ENCODE results near the gene THSD7A.

Gene THSD7A

DNA sequence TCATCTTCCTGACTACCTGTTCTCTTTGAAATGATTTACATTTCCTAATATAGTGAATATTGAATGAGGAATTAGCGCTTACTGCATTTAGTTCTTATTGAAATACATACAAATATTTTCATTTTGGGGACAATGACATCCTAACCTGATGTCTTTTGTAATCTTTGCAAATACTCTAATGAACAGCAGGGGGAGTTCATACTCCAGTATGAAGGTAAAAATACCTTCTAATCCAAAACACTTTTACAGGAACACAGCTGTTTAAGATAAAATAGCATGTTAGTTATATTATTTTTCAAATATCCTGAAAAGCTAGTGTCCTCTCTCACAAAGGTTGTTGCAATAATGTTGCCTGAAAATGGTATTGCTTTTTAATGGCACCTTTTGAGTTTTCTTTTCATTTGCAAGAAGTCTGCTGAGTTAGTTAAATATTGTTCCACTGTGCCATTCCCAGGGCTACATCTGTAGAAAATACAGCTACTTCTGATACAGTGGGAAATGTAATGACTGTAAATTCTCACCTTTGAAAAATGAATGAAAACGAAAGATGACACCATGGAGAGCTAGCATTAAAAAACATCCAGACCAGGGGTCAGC lies 458.4 kb downstream of the THSD7A start:
- DNase-seq: no peak

GRCh38 chr7:11369696-11370095 lies 462.3 kb downstream of the THSD7A start:
- DNase-seq: no peak

- no peak for DNase-seq
These were observed 465.9 kb downstream of the THSD7A start for GRCh38 chr7:11366118-11366517.

DNA sequence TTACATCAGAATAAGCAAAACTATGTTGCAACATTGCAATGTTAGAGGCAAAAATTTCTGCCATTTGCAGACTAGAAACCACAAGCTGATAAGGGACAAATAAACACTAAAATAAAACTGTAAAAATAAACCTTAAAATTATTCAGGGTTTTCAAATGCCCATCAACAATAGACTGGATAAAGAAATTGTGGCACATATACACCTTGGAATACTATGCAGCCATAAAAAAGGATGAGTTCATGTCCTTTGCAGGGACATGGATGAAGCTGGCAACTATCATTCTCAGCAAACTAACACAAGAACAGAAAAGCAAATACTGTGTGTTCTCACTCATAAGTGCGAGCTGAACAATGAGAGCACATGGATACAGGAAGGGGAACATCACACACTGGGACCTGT lies 473.4 kb downstream of the THSD7A start:
- DNase-seq: no peak

DNA sequence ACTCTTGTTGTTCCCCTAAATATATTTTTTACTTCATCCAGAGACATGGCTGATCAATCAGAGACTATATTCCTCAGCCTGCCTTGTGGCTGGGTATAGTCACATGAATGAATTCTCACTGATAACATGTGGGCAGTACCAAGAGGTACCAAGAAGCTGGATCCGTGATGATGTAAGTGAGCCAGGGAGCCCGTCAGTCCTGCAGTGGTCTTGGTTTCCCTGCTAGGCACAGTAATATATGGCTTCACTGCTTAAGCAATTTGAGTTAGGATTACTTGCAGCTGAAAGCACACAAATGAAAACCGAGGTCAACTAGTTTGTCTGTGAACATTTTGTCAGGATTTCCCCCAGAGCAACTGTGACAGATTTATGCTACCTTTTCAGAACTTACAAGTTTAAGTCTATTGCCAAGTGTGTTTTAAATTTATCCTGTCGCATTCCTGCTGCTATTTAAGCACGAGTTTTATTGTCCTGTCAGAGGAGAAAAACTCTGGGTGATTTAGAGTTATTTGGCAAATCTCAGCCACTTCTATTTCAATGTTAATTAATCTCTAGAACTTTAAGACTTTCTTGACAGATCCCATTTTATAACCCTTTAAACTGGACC lies 476.5 kb downstream of the THSD7A start:
- DNase-seq: no peak

- DNase-seq: no peak
These were observed 485.7 kb downstream of the THSD7A start for GRCh38 chr7:11346302-11346701.

DNA sequence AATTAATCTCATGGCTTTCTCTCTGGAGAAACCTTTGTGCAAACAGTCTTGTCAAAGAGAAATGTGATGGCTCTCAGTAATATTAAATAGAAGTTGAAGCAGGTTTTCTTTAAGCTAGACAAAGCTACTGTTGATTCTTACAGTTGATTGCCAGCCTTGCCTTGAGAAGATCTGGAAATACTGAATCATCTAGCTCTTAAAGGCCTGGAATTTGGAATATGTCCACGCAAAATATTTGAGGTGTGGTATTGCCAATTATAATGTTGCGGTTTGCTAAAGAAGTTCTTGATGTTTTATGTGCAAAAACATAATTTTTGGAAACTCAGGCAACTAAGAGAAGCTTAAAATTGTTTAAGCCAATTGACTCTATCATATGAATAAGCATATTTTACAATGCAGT lies 486.4 kb downstream of the THSD7A start:
- DNase-seq: no peak

DNA sequence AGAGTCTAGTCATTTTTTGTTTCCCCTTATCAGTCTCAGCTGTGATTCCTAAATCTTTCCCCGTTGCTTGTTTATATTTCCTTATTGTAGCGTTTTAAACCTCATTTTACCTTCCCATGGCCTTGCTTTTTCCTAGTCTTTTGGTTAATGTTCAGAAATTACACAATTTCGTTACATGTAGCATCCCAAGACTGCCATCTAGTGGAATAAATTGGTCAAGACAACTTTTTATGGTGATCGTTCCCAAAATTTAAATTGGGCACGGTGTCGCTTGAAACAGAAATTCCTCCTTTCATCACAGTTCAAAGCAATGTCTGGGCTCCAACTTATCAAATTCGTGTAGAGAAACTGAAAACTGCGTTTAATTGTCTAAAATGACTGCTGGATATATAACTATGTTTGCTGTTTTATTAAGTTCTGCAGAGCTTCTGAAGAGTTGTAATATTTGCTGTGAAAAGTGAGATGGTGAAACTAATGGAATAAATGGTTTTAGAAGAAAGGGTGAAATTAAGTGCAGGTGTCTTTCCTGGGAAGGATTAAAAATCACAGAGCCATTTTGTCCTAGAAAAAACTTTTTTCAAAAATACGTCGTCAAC lies 488.1 kb downstream of the THSD7A start:
- no peak for DNase-seq

- no peak for DNase-seq
These were observed 488.9 kb downstream of the THSD7A start for GRCh38 chr7:11343136-11343535.

GRCh38 chr7:11341285-11341944 lies 490.6 kb downstream of the THSD7A start:
- no peak for DNase-seq

DNA sequence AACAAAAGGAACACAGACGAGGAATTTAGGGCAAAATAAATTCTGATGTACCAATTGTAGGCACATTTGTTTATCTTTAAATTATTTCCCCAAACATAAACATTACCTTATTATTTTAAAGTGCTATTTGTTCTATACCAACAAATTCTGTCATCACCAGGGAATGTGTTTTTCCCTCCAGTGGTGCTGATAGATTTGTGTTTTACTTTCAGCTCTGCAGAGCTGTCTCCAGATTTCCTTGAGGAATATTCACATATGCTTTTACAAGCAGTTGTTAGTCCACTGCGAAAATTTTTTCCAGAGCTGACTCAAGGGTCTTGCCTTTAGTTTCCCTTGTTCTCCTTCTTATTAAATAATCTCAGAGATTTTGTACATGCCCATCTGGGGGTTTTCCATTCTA lies 495.6 kb downstream of the THSD7A start:
- no peak for DNase-seq

DNA sequence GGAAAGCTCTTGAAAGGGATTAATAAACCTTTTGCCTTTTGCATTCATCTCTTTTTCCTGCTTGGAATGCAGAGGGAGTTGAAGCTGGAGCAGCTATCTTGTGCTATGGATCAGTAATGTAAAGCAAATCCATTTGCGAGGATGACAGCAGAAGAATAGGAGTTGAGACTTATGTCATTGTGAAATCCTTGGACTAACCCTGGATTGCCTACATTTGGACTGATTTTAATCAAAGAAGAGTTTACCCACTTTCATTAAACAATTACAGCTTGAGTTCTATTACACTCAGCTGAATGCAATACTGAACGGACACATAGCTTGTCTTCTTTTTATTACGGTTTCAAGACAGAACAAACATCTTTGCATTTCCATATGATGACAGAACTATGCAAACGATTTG lies 496.1 kb downstream of the THSD7A start:
- DNase-seq: no peak

DNA sequence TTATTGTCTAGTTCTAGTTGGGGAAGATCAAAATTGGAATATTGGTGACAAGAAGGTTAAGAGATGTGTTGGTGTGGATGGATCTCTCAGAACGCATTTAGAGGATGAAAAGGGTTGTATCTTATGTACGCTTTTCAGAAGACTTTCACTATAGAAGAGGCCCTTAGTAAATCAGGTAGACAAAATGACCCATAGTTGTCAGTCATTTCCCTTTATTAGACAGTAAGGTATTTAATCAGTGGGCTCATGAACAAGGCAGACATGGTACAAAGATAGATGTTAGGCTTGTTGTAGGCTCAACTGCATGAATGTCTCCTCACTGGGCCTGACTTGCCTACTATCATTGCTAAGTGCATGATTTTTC lies 499.2 kb downstream of the THSD7A start:
- no peak for DNase-seq

- no peak for DNase-seq
These were observed 499.7 kb downstream of the THSD7A start for GRCh38 chr7:11332186-11332864.

GRCh38 chr7:11331128-11332102 lies 500.6 kb downstream of the THSD7A start:
- no peak for DNase-seq

- no peak for DNase-seq
These were observed 501.3 kb downstream of the THSD7A start for GRCh38 chr7:11330717-11331116.

- DNase-seq: no peak
These were observed 501.8 kb downstream of the THSD7A start for GRCh38 chr7:11330208-11330607.

- no peak for DNase-seq
These were observed 502.4 kb downstream of the THSD7A start for GRCh38 chr7:11329626-11330025.

GRCh38 chr7:11328309-11328708 lies 503.7 kb downstream of the THSD7A start:
- DNase-seq: no peak

- no peak for DNase-seq
These were observed 504.4 kb downstream of the THSD7A start for GRCh38 chr7:11327633-11328032.
